ENCODE data around the gene ZNF718. TPM values are rescaled to one million over a fixed set of nuclear protein-coding genes. Genes with fewer than 3 reads are reported as not detected.
"Not testable (repeated sequence)": the region's sequence is repeated elsewhere in the genome, so short reads cannot be mapped to it uniquely, and the experiment has no call there.

The ZNF718 gene
- total RNA-seq, 1 donor from 2014 or later: 7.3 TPM

GRCh38 chr4:121408-122084, 2.8 kb upstream of the ZNF718 start:
- peak overlapping the region; percentile 75 for H3K27ac Mint-ChIP-seq
- H3K36me3 Mint-ChIP-seq (ENCODE audit: low read depth): peaks cover 36% of the 10 kb centered on the region
- peak overlapping the region; percentile 68 for H3K4me3 Mint-ChIP-seq
- DNase-seq (ENCODE audit: low spot score): peak; percentile 30
- intact Hi-C loops (cut with micrococcal nuclease): loop anchor here (1.0 to 5.0 kb wide), 4 partner anchors 121 to 1226 kb away; partner anchors contain the start of genes UVSSA and ZNF141
- peaks cover 33% of the 10 kb centered on the region for H3K4me1 Mint-ChIP-seq (ENCODE audit: low read depth)
- H3K9me3 Mint-ChIP-seq: peaks cover 56% of the 10 kb centered on the region
- H3K27me3 Mint-ChIP-seq (ENCODE audit: insufficient read depth): no peaks in the 10 kb centered on the region

GRCh38 chr4:123922-124274, 403 bp upstream of the ZNF718 start:
- intact Hi-C loops (cut with micrococcal nuclease): loop anchor here (5.0 kb wide), 3 partner anchors 118 to 1223 kb away; partner anchors contain the start of gene UVSSA
- peaks cover 42% of the 10 kb centered on the region for H3K9me3 Mint-ChIP-seq
- DNase-seq (ENCODE audit: low spot score); H3K27me3 Mint-ChIP-seq (ENCODE audit: insufficient read depth): not testable (repeated sequence)
- peak overlapping the region; percentile 96 for H3K4me3 Mint-ChIP-seq
- H3K36me3 Mint-ChIP-seq (ENCODE audit: low read depth): peaks cover 39% of the 10 kb centered on the region
- peak overlapping the region; percentile 99 for H3K27ac Mint-ChIP-seq
- H3K4me1 Mint-ChIP-seq (ENCODE audit: low read depth): peaks cover 33% of the 10 kb centered on the region

GRCh38 chr4:125091-125771, 930 bp downstream of the ZNF718 start:
- Mint-ChIP-seq H3K27me3 (ENCODE audit: insufficient read depth) (no peaks in the 10 kb centered on the region), H3K4me1 (ENCODE audit: low read depth) (peaks cover 32% of the 10 kb centered on the region), H3K9me3 (peaks cover 32% of the 10 kb centered on the region), H3K27ac (peak overlapping the region; percentile 99), H3K4me3 (peak overlapping the region; percentile 96), H3K36me3 (ENCODE audit: low read depth) (peaks cover 39% of the 10 kb centered on the region)
- DNase-seq (ENCODE audit: low spot score): peak; percentile 9
- intact Hi-C loops (cut with micrococcal nuclease): no loop called here

- no peak for DNase-seq (ENCODE audit: low spot score)
- Mint-ChIP-seq H3K36me3 (ENCODE audit: low read depth) (peaks cover 37% of the 10 kb centered on the region), H3K27ac (peak overlapping the region; percentile 99), H3K4me1 (ENCODE audit: low read depth) (peaks cover 26% of the 10 kb centered on the region), H3K4me3 (peak overlapping the region; percentile 96), H3K9me3 (peaks cover 28% of the 10 kb centered on the region), H3K27me3 (ENCODE audit: insufficient read depth) (no peaks in the 10 kb centered on the region)
- intact Hi-C loops (cut with micrococcal nuclease): no loop called here
These were observed 1.5 kb downstream of the ZNF718 start for GRCh38 chr4:125833-126232.

GRCh38 chr4:132483-132882, 8.2 kb downstream of the ZNF718 start:
- intact Hi-C loops (cut with micrococcal nuclease): no loop called here
- no peak overlapping the region for H3K27ac Mint-ChIP-seq
- H3K27me3 Mint-ChIP-seq (ENCODE audit: insufficient read depth): no peaks in the 10 kb centered on the region
- peaks cover 35% of the 10 kb centered on the region for H3K36me3 Mint-ChIP-seq (ENCODE audit: low read depth)
- H3K4me1 Mint-ChIP-seq (ENCODE audit: low read depth): no peaks in the 10 kb centered on the region
- peaks cover 24% of the 10 kb centered on the region for H3K9me3 Mint-ChIP-seq
- DNase-seq (ENCODE audit: low spot score): no peak
- no peak overlapping the region for H3K4me3 Mint-ChIP-seq

GRCh38 chr4:138935-139334, 14.6 kb downstream of the ZNF718 start:
- no peaks in the 10 kb centered on the region for H3K27me3 Mint-ChIP-seq (ENCODE audit: insufficient read depth)
- peaks cover 76% of the 10 kb centered on the region for H3K9me3 Mint-ChIP-seq
- intact Hi-C loops (cut with micrococcal nuclease): no loop called here
- H3K4me1 Mint-ChIP-seq (ENCODE audit: low read depth): peaks cover 5% of the 10 kb centered on the region
- H3K4me3 Mint-ChIP-seq: no peak overlapping the region
- DNase-seq (ENCODE audit: low spot score): no peak
- H3K36me3 Mint-ChIP-seq (ENCODE audit: low read depth): peaks cover 82% of the 10 kb centered on the region
- H3K27ac Mint-ChIP-seq: no peak overlapping the region

GRCh38 chr4:139691-140090, 15.4 kb downstream of the ZNF718 start:
- Mint-ChIP-seq H3K9me3 (peaks cover 80% of the 10 kb centered on the region), H3K27ac (no peak overlapping the region)

GRCh38 chr4:146621-147020, 22.3 kb downstream of the ZNF718 start:
- no peak overlapping the region for H3K27ac Mint-ChIP-seq
- H3K27me3 Mint-ChIP-seq (ENCODE audit: insufficient read depth): no peaks in the 10 kb centered on the region
- H3K36me3 Mint-ChIP-seq (ENCODE audit: low read depth): peaks cover 54% of the 10 kb centered on the region
- H3K4me1 Mint-ChIP-seq (ENCODE audit: low read depth): no peaks in the 10 kb centered on the region
- peaks cover 67% of the 10 kb centered on the region for H3K9me3 Mint-ChIP-seq
- intact Hi-C loops (cut with micrococcal nuclease): no loop called here
- no peak overlapping the region for H3K4me3 Mint-ChIP-seq
- no peak for DNase-seq (ENCODE audit: low spot score)

More at GRCh38 chr4:139691-140090, 15.4 kb downstream of the ZNF718 start:
- Mint-ChIP-seq H3K27me3 (ENCODE audit: insufficient read depth) (no peaks in the 10 kb centered on the region), H3K4me1 (ENCODE audit: low read depth) (peaks cover 5% of the 10 kb centered on the region), H3K36me3 (ENCODE audit: low read depth) (peaks cover 84% of the 10 kb centered on the region), H3K4me3 (no peak overlapping the region)
- intact Hi-C loops (cut with micrococcal nuclease): no loop called here
- DNase-seq (ENCODE audit: low spot score): no peak

- Mint-ChIP-seq H3K4me1 (ENCODE audit: low read depth) (no peaks in the 10 kb centered on the region), H3K4me3 (no peak overlapping the region), H3K9me3 (peaks cover 66% of the 10 kb centered on the region), H3K36me3 (ENCODE audit: low read depth) (peaks cover 54% of the 10 kb centered on the region), H3K27ac (no peak overlapping the region), H3K27me3 (ENCODE audit: insufficient read depth) (no peaks in the 10 kb centered on the region)
- DNase-seq (ENCODE audit: low spot score): no peak
- intact Hi-C loops (cut with micrococcal nuclease): no loop called here
These were observed 22.9 kb downstream of the ZNF718 start for GRCh38 chr4:147233-147632.

GRCh38 chr4:161496-162284, 37.4 kb downstream of the ZNF718 start:
- no peak for DNase-seq (ENCODE audit: low spot score)
- Mint-ChIP-seq H3K27me3 (ENCODE audit: insufficient read depth) (no peaks in the 10 kb centered on the region), H3K36me3 (ENCODE audit: low read depth) (peaks cover 32% of the 10 kb centered on the region), H3K27ac (no peak overlapping the region), H3K9me3 (peaks cover 72% of the 10 kb centered on the region), H3K4me1 (ENCODE audit: low read depth) (no peaks in the 10 kb centered on the region), H3K4me3 (no peak overlapping the region)
- intact Hi-C loops (cut with micrococcal nuclease): no loop called here

GRCh38 chr4:169640-170039, 45.3 kb downstream of the ZNF718 start:
- Mint-ChIP-seq H3K9me3 (peaks cover 56% of the 10 kb centered on the region), H3K36me3 (ENCODE audit: low read depth) (peaks cover 11% of the 10 kb centered on the region)
- H3K4me1 Mint-ChIP-seq (ENCODE audit: low read depth); H3K27ac Mint-ChIP-seq; H3K4me3 Mint-ChIP-seq; DNase-seq (ENCODE audit: low spot score); H3K27me3 Mint-ChIP-seq (ENCODE audit: insufficient read depth); intact Hi-C loops (cut with micrococcal nuclease): not testable (repeated sequence)

GRCh38 chr4:171318-171717, 47.0 kb downstream of the ZNF718 start:
- H3K9me3 Mint-ChIP-seq: peaks cover 59% of the 10 kb centered on the region
- DNase-seq (ENCODE audit: low spot score); intact Hi-C loops (cut with micrococcal nuclease); H3K27me3 Mint-ChIP-seq (ENCODE audit: insufficient read depth); H3K27ac Mint-ChIP-seq; H3K4me3 Mint-ChIP-seq; H3K4me1 Mint-ChIP-seq (ENCODE audit: low read depth): not testable (repeated sequence)
- peaks cover 11% of the 10 kb centered on the region for H3K36me3 Mint-ChIP-seq (ENCODE audit: low read depth)
